Ovary (tissue), 3 donors: Measurements from ENCODE around the gene CAMKV.

ENCODE experiments used
- POLR2A ChIP-seq: fragments of 450-650 bp; IDR thresholded peaks from one replicate; pipeline ENCODE4 v1.6.1; 2017; ENCODE audit warnings: antibody characterized with exemption, mild to moderate bottlenecking, moderate library complexity
- TF ChIP-seq, protein P1 (sequence below), 3 donors: fragments of 450-650 bp in 2 of 3; fragments of 200-600 bp in 1 of 3; IDR thresholded peaks; one replicate each; pipeline versions ENCODE4 v1.5.1 to v1.8.0; 2016 to 2022; ENCODE audit warnings: antibody characterized with exemption in 3 of 3, mild to moderate bottlenecking in 1 of 3
- donor health status: DM: no; HTN: no; CAD: no.

DNA sequence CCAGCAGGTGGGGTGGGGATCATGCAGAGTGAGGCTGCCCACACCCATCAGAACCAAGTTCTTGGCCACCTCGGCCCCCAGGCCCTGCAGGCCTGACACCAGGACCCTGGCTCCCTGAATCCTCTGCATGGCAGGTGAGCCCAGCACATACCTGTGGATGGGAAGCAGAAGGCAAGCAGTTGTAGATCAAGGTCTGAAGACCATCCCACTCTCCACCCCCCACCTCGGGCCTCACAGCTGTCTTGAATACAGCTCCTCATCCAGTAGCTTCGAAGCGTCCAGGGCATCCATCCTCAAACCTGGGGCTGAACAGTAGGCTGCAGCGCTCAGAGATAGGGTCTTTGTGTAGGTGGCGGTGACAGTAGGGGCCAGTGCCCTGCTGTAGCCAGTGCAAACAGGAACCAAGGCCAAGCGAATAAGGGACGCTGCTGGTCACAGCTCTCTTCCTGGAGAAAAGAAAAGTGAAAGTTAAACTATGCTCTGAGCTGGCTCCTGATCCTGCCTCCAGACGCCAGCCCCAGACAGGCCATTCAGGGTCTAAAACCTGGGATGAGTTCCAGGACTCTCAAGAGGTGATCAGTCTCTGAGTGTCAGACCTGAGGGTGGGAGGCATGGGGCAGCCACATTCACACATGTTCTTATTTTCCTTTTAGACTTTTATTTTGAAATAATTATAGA, 56.1 kb downstream of the CAMKV start, which contains the start of gene UBA7:
- TF ChIP-seq, protein P1, sequence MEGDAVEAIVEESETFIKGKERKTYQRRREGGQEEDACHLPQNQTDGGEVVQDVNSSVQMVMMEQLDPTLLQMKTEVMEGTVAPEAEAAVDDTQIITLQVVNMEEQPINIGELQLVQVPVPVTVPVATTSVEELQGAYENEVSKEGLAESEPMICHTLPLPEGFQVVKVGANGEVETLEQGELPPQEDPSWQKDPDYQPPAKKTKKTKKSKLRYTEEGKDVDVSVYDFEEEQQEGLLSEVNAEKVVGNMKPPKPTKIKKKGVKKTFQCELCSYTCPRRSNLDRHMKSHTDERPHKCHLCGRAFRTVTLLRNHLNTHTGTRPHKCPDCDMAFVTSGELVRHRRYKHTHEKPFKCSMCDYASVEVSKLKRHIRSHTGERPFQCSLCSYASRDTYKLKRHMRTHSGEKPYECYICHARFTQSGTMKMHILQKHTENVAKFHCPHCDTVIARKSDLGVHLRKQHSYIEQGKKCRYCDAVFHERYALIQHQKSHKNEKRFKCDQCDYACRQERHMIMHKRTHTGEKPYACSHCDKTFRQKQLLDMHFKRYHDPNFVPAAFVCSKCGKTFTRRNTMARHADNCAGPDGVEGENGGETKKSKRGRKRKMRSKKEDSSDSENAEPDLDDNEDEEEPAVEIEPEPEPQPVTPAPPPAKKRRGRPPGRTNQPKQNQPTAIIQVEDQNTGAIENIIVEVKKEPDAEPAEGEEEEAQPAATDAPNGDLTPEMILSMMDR (IDR thresholded peaks at IDR 0.05), result no peak
- no peak for TF ChIP-seq POLR2A
